T-helper 2 cell treated with Interferon-gamma antibody and Interleukin-4, amounts not matched to agents 5 μg/mL and 100 μg/mL, for 36 hours (primary cell): ENCODE data around the gene ABCB9.
"Not testable (repeated sequence)": the region's sequence is repeated elsewhere in the genome, so short reads cannot be mapped to it uniquely, and the experiment has no call there.

Source experiments
- DNase-seq: peaks from one replicate; pipeline ENCODE4 v3.0.0; 2021; ENCODE audit warnings: low spot score
- H3K27ac Mint-ChIP-seq: one replicate; pipeline ENCODE4 v1.8.0; 2021; ENCODE audit warnings: mild to moderate bottlenecking, mixed read lengths
- H3K27me3 Mint-ChIP-seq: one replicate; pipeline ENCODE4 v1.8.0; 2021; ENCODE audit warnings: low read depth, mixed read lengths
- H3K36me3 Mint-ChIP-seq: one replicate; pipeline ENCODE4 v1.8.0; 2021; ENCODE audit warnings: low read depth, mixed read lengths
- H3K4me1 Mint-ChIP-seq: one replicate; pipeline ENCODE4 v1.8.0; 2021; ENCODE audit warnings: low read depth, mixed read lengths
- H3K4me3 Mint-ChIP-seq: one replicate; pipeline ENCODE4 v1.8.0; 2022; ENCODE audit warnings: mild to moderate bottlenecking, moderate library complexity, mixed read lengths
- H3K9me3 Mint-ChIP-seq: one replicate; pipeline ENCODE4 v1.8.0; 2021; ENCODE audit warnings: mixed read lengths

Gene ABCB9

GRCh38 chr12:122903693-122904034, 62.6 kb downstream of the ABCB9 start:
- H3K4me3 Mint-ChIP-seq = no peak overlapping the region
- H3K27ac Mint-ChIP-seq = no peak overlapping the region
- H3K36me3 Mint-ChIP-seq = no peaks in the 10 kb centered on the region
- no peak for DNase-seq
- peaks cover 6% of the 10 kb centered on the region for H3K27me3 Mint-ChIP-seq
- H3K4me1 Mint-ChIP-seq = peaks cover 27% of the 10 kb centered on the region
- no peaks in the 10 kb centered on the region for H3K9me3 Mint-ChIP-seq

- H3K27ac Mint-ChIP-seq = no peak overlapping the region
- no peak for DNase-seq
- H3K4me3 Mint-ChIP-seq = no peak overlapping the region
- H3K36me3 Mint-ChIP-seq = no peaks in the 10 kb centered on the region
- H3K9me3 Mint-ChIP-seq = no peaks in the 10 kb centered on the region
- peaks cover 33% of the 10 kb centered on the region for H3K4me1 Mint-ChIP-seq
- H3K27me3 Mint-ChIP-seq = peaks cover 6% of the 10 kb centered on the region
These were observed 63.2 kb downstream of the ABCB9 start for GRCh38 chr12:122902854-122903692.

GRCh38 chr12:122899887-122900286, 66.4 kb downstream of the ABCB9 start:
- Mint-ChIP-seq H3K9me3 (peaks cover 5% of the 10 kb centered on the region), H3K4me1 (peaks cover 54% of the 10 kb centered on the region), H3K27me3 (peaks cover 13% of the 10 kb centered on the region), H3K4me3 (no peak overlapping the region), H3K36me3 (peaks cover 11% of the 10 kb centered on the region), H3K27ac (peak overlapping the region; percentile 84)
- no peak for DNase-seq

GRCh38 chr12:122896662-122897061, 69.6 kb downstream of the ABCB9 start:
- peak overlapping the region; percentile 92 for H3K4me3 Mint-ChIP-seq
- H3K27me3 Mint-ChIP-seq = peaks cover 10% of the 10 kb centered on the region
- peaks cover 17% of the 10 kb centered on the region for H3K36me3 Mint-ChIP-seq
- DNase-seq = no peak
- H3K9me3 Mint-ChIP-seq = peaks cover 5% of the 10 kb centered on the region
- peaks cover 65% of the 10 kb centered on the region for H3K4me1 Mint-ChIP-seq
- peak overlapping the region; percentile 85 for H3K27ac Mint-ChIP-seq

GRCh38 chr12:122895704-122896636, 70.3 kb downstream of the ABCB9 start, which contains the start of gene VPS37B:
TSS of gene VPS37B (minus strand) at chr12:122896124. CDS start at chr12:122896062, 62 bp downstream.
- H3K4me1 Mint-ChIP-seq = peaks cover 61% of the 10 kb centered on the region
- peaks cover 17% of the 10 kb centered on the region for H3K36me3 Mint-ChIP-seq
- peak within 1 kb of the TSS; percentile 92 for H3K4me3 Mint-ChIP-seq
- peak; percentile 86 for DNase-seq
- peaks cover 5% of the 10 kb centered on the region for H3K9me3 Mint-ChIP-seq
- peak within 1 kb of the TSS; percentile 85 for H3K27ac Mint-ChIP-seq
- H3K27me3 Mint-ChIP-seq = peaks cover 11% of the 10 kb centered on the region

GRCh38 chr12:122895320-122895703, 71.0 kb downstream of the ABCB9 start:
- Mint-ChIP-seq H3K27ac (peak overlapping the region; percentile 85), H3K27me3 (peaks cover 15% of the 10 kb centered on the region), H3K4me3 (peak overlapping the region; percentile 92), H3K4me1 (peaks cover 59% of the 10 kb centered on the region), H3K9me3 (peaks cover 5% of the 10 kb centered on the region), H3K36me3 (peaks cover 17% of the 10 kb centered on the region)
- DNase-seq = no peak

- peaks cover 53% of the 10 kb centered on the region for H3K4me1 Mint-ChIP-seq
- peaks cover 17% of the 10 kb centered on the region for H3K36me3 Mint-ChIP-seq
- H3K27ac Mint-ChIP-seq = peak overlapping the region; percentile 85
- H3K4me3 Mint-ChIP-seq = peak overlapping the region; percentile 92
- no peak for DNase-seq
- H3K27me3 Mint-ChIP-seq = peaks cover 15% of the 10 kb centered on the region
- H3K9me3 Mint-ChIP-seq = peaks cover 5% of the 10 kb centered on the region
These were observed 71.8 kb downstream of the ABCB9 start for GRCh38 chr12:122894193-122895121.

GRCh38 chr12:122893208-122894153, 72.8 kb downstream of the ABCB9 start:
- Mint-ChIP-seq H3K36me3 (peaks cover 17% of the 10 kb centered on the region), H3K4me3 (peak overlapping the region; percentile 18), H3K9me3 (peaks cover 5% of the 10 kb centered on the region), H3K27me3 (peaks cover 15% of the 10 kb centered on the region), H3K27ac (no peak overlapping the region), H3K4me1 (peaks cover 52% of the 10 kb centered on the region)
- no peak for DNase-seq

GRCh38 chr12:122892724-122893123, 73.5 kb downstream of the ABCB9 start:
- Mint-ChIP-seq H3K36me3 (peaks cover 17% of the 10 kb centered on the region), H3K27me3 (peaks cover 15% of the 10 kb centered on the region), H3K4me1 (peaks cover 52% of the 10 kb centered on the region)
- H3K4me3 Mint-ChIP-seq, DNase-seq, H3K27ac Mint-ChIP-seq, H3K9me3 Mint-ChIP-seq: not testable (repeated sequence)

- Mint-ChIP-seq H3K4me3 (no peak overlapping the region), H3K27me3 (peaks cover 15% of the 10 kb centered on the region), H3K9me3 (peaks cover 5% of the 10 kb centered on the region), H3K4me1 (peaks cover 54% of the 10 kb centered on the region), H3K36me3 (peaks cover 17% of the 10 kb centered on the region), H3K27ac (no peak overlapping the region)
- DNase-seq = no peak
These were observed 74.4 kb downstream of the ABCB9 start for GRCh38 chr12:122891661-122892525.

- Mint-ChIP-seq H3K9me3 (no peaks in the 10 kb centered on the region), H3K4me3 (peak overlapping the region; percentile 58), H3K27ac (peak overlapping the region; percentile 74), H3K27me3 (peaks cover 10% of the 10 kb centered on the region), H3K36me3 (peaks cover 6% of the 10 kb centered on the region), H3K4me1 (peaks cover 49% of the 10 kb centered on the region)
- DNase-seq = no peak
These were observed 76.3 kb downstream of the ABCB9 start for GRCh38 chr12:122889761-122890520.
